SK-N-SH treated with all-trans-retinoic acid at 6 μM for 48 hours (cell line): ENCODE results near the gene BDNF.

ENCODE experiments used
- ATAC-seq: fragments of 200-7000 bp; cut with Tn5 transposase; 3 replicates; pipeline ENCODE4 v1.9.1; 2020; ENCODE audit warnings: mild to moderate bottlenecking, moderate library complexity
- ARNTL ChIP-seq: fragments of 450-650 bp; formaldehyde crosslinking; IDR thresholded peaks from 2 replicates; pipeline ENCODE4 v1.5.0; 2020; ENCODE audit warnings: low read depth, mild to moderate bottlenecking, moderate library complexity, borderline replicate concordance
- BACH2 ChIP-seq: fragments of 250-450 bp; sonication (Bioruptor Pico); IDR thresholded peaks from 2 replicates; pipeline ENCODE4 v1.9.0; 2021; ENCODE audit warnings: mild to moderate bottlenecking, borderline replicate concordance
- CSDC2 ChIP-seq: fragments of 250-450 bp; sonication (Bioruptor Pico); IDR thresholded peaks from 2 replicates; pipeline ENCODE4 v1.5.0; 2020; ENCODE audit warnings: mild to moderate bottlenecking, moderate library complexity
- ESRRG ChIP-seq: fragments of 250-450 bp; sonication (Bioruptor Pico); IDR thresholded peaks from 2 replicates; pipeline ENCODE4 v1.6.1; 2021; ENCODE audit warnings: mild to moderate bottlenecking
- GLIS3 ChIP-seq: fragments of 250-450 bp; sonication (Bioruptor Pico); IDR thresholded peaks from 2 replicates; pipeline ENCODE4 v1.5.0; 2020; ENCODE audit warnings: mild to moderate bottlenecking, moderate library complexity
- ISL1 ChIP-seq: fragments of 250-450 bp; sonication (Bioruptor Pico); IDR thresholded peaks from 2 replicates; pipeline ENCODE4 v2.1.2; 2022; ENCODE audit warnings: mild to moderate bottlenecking, moderate library complexity
- OSR1 ChIP-seq: fragments of 250-450 bp; sonication (Bioruptor Pico); IDR thresholded peaks from 2 replicates; pipeline ENCODE4 v1.8.0; 2022; ENCODE audit warnings: moderate library complexity, mild to moderate bottlenecking, inconsistent platforms
- PPARA ChIP-seq: fragments of 250-450 bp; sonication (Bioruptor Pico); IDR thresholded peaks from 2 replicates; pipeline ENCODE4 v1.5.0; 2020; ENCODE audit warnings: mild to moderate bottlenecking, borderline replicate concordance
- RARB ChIP-seq: fragments of 250-450 bp; sonication (Bioruptor Pico); IDR thresholded peaks from 2 replicates; pipeline ENCODE4 v1.8.0; 2021; ENCODE audit warnings: mild to moderate bottlenecking, moderate library complexity
- SNAI2 ChIP-seq: fragments of 250-450 bp; sonication (Bioruptor Pico); IDR thresholded peaks from 2 replicates; pipeline ENCODE4 v1.5.0; 2020; ENCODE audit warnings: mild to moderate bottlenecking, moderate library complexity
- TCF4 ChIP-seq: fragments of 250-450 bp; sonication (Bioruptor Pico); IDR thresholded peaks from 2 replicates; pipeline ENCODE4 v1.8.0; 2021; ENCODE audit warnings: mild to moderate bottlenecking, moderate library complexity, borderline replicate concordance
- TOX ChIP-seq: fragments of 250-450 bp; sonication (Bioruptor Pico); IDR thresholded peaks from 2 replicates; pipeline ENCODE4 v1.8.0; 2021; ENCODE audit warnings: mild to moderate bottlenecking, moderate library complexity, borderline replicate concordance
- TSHZ2 ChIP-seq: fragments of 250-450 bp; sonication (Bioruptor Pico); IDR thresholded peaks from 2 replicates; pipeline ENCODE4 v1.5.0; 2020; ENCODE audit warnings: mild to moderate bottlenecking, moderate library complexity
- ZC3H10 ChIP-seq: fragments of 250-450 bp; sonication (Bioruptor Pico); IDR thresholded peaks from 2 replicates; pipeline ENCODE4 v1.5.1; 2021; ENCODE audit warnings: mild to moderate bottlenecking, moderate library complexity
- ZFP3 ChIP-seq: fragments of 250-450 bp; sonication (Bioruptor Pico); IDR thresholded peaks from 2 replicates; pipeline ENCODE4 v1.5.0; 2020; ENCODE audit warnings: mild to moderate bottlenecking, moderate library complexity
- ZFP30 ChIP-seq: fragments of 450-650 bp; formaldehyde crosslinking; IDR thresholded peaks from 2 replicates; pipeline ENCODE4 v1.5.0; 2022; ENCODE audit warnings: mild to moderate bottlenecking, moderate library complexity
- ZNF565 ChIP-seq: fragments of 450-650 bp; formaldehyde crosslinking; conservative IDR thresholded peaks from 2 replicates; pipeline ENCODE4 v1.5.0; 2020; ENCODE audit warnings: low read depth, mild to moderate bottlenecking, moderate library complexity
- TF ChIP-seq, protein P1 (sequence below): fragments of 250-450 bp; sonication (Bioruptor Pico); IDR thresholded peaks from 2 replicates; pipeline ENCODE4 v1.8.0; 2020; ENCODE audit warnings: mild to moderate bottlenecking, moderate library complexity, borderline replicate concordance
- TF ChIP-seq, protein P2 (sequence below): fragments of 250-450 bp; sonication (Bioruptor Pico); IDR thresholded peaks from 2 replicates; pipeline ENCODE4 v1.8.0; 2021; ENCODE audit warnings: low read depth, mild to moderate bottlenecking, moderate library complexity, borderline replicate concordance
- TF ChIP-seq, protein P3 (sequence below): fragments of 250-450 bp; sonication (Bioruptor Pico); IDR thresholded peaks from 2 replicates; pipeline ENCODE4 v1.5.1; 2021; ENCODE audit warnings: mild to moderate bottlenecking, moderate library complexity

The BDNF gene

DNA sequence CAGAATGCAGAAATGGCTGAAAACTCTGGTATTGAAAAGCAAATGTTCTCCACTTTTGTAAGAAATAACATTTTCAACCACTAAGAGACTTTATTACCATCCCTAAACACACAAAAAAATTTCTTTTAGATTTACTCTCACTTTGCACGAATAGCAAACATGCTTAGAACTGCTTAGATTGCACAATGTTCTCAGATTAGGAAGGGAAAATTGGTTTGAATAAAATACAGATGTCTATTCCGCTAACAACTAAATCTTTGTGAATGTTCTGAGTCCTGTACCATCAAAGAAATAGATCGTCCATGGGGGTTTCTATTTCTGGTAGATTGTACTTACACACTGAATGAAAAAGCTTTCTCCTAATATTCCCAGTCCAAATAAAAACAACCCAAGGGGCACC is 40.1 kb downstream of the BDNF start:
- TF ChIP-seq, protein P1, sequence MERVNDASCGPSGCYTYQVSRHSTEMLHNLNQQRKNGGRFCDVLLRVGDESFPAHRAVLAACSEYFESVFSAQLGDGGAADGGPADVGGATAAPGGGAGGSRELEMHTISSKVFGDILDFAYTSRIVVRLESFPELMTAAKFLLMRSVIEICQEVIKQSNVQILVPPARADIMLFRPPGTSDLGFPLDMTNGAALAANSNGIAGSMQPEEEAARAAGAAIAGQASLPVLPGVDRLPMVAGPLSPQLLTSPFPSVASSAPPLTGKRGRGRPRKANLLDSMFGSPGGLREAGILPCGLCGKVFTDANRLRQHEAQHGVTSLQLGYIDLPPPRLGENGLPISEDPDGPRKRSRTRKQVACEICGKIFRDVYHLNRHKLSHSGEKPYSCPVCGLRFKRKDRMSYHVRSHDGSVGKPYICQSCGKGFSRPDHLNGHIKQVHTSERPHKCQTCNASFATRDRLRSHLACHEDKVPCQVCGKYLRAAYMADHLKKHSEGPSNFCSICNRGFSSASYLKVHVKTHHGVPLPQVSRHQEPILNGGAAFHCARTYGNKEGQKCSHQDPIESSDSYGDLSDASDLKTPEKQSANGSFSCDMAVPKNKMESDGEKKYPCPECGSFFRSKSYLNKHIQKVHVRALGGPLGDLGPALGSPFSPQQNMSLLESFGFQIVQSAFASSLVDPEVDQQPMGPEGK (CRISPR knock-in tag): no peak
- TF ChIP-seq TOX (CRISPR knock-in tag): no peak
- no peak for TF ChIP-seq TSHZ2 (CRISPR knock-in tag)
- TF ChIP-seq GLIS3 (CRISPR knock-in tag): no peak
- no peak for TF ChIP-seq ZFP3 (CRISPR knock-in tag)
- no peak for TF ChIP-seq RARB (CRISPR knock-in tag)
- TF ChIP-seq, protein P2, sequence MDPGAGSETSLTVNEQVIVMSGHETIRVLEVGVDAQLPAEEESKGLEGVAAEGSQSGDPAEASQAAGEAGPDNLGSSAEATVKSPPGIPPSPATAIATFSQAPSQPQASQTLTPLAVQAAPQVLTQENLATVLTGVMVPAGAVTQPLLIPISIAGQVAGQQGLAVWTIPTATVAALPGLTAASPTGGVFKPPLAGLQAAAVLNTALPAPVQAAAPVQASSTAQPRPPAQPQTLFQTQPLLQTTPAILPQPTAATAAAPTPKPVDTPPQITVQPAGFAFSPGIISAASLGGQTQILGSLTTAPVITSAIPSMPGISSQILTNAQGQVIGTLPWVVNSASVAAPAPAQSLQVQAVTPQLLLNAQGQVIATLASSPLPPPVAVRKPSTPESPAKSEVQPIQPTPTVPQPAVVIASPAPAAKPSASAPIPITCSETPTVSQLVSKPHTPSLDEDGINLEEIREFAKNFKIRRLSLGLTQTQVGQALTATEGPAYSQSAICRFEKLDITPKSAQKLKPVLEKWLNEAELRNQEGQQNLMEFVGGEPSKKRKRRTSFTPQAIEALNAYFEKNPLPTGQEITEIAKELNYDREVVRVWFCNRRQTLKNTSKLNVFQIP: no peak
- TF ChIP-seq ESRRG (CRISPR knock-in tag): no peak
- TF ChIP-seq ISL1: no peak
- no peak for TF ChIP-seq TCF4 (CRISPR knock-in tag)
- no peak for ATAC-seq

- TF ChIP-seq OSR1 (CRISPR knock-in tag) (no peak), ESRRG (CRISPR knock-in tag) (peak; percentile 67; the same call in 1 of the 2 replicates), TSHZ2 (CRISPR knock-in tag) (peak; percentile 97), ZFP30 (CRISPR knock-in tag) (no peak), CSDC2 (CRISPR knock-in tag) (no peak), PPARA (CRISPR knock-in tag) (no peak), TCF4 (CRISPR knock-in tag) (peak; percentile 99), ZNF565 (CRISPR knock-in tag) (no peak), ARNTL (CRISPR knock-in tag) (no peak), ISL1 (peak; percentile 66), BACH2 (no peak), GLIS3 (CRISPR knock-in tag) (no peak), SNAI2 (CRISPR knock-in tag) (0 out of 2 replicates have a peak, but pooled peaks have one; percentile 69), ZC3H10 (CRISPR knock-in tag) (no peak)
- TF ChIP-seq, protein P3, sequence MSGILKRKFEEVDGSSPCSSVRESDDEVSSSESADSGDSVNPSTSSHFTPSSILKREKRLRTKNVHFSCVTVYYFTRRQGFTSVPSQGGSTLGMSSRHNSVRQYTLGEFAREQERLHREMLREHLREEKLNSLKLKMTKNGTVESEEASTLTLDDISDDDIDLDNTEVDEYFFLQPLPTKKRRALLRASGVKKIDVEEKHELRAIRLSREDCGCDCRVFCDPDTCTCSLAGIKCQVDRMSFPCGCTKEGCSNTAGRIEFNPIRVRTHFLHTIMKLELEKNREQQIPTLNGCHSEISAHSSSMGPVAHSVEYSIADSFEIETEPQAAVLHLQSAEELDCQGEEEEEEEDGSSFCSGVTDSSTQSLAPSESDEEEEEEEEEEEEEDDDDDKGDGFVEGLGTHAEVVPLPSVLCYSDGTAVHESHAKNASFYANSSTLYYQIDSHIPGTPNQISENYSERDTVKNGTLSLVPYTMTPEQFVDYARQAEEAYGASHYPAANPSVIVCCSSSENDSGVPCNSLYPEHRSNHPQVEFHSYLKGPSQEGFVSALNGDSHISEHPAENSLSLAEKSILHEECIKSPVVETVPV (CRISPR knock-in tag): peak; percentile 44; the same call in 1 of the 2 replicates
- TF ChIP-seq, protein P2: no peak
- peak; percentile 55 for ATAC-seq
Measured at GRCh38 chr11:27658535-27659236, 41.6 kb downstream of the BDNF start.
